HG03571 (cell line): Measurements from ENCODE around the gene RFT1.
"Not testable (repeated sequence)": the region's sequence is repeated elsewhere in the genome, so short reads cannot be mapped to it uniquely, and the experiment has no call there.

ENCODE experiments used
- ATAC-seq: cut with Tn5 transposase; IDR thresholded peaks from one replicate; pipeline ENCODE4 v1.9.1; 2021; ENCODE audit not compliant: unreplicated experiment

The RFT1 gene

DNA sequence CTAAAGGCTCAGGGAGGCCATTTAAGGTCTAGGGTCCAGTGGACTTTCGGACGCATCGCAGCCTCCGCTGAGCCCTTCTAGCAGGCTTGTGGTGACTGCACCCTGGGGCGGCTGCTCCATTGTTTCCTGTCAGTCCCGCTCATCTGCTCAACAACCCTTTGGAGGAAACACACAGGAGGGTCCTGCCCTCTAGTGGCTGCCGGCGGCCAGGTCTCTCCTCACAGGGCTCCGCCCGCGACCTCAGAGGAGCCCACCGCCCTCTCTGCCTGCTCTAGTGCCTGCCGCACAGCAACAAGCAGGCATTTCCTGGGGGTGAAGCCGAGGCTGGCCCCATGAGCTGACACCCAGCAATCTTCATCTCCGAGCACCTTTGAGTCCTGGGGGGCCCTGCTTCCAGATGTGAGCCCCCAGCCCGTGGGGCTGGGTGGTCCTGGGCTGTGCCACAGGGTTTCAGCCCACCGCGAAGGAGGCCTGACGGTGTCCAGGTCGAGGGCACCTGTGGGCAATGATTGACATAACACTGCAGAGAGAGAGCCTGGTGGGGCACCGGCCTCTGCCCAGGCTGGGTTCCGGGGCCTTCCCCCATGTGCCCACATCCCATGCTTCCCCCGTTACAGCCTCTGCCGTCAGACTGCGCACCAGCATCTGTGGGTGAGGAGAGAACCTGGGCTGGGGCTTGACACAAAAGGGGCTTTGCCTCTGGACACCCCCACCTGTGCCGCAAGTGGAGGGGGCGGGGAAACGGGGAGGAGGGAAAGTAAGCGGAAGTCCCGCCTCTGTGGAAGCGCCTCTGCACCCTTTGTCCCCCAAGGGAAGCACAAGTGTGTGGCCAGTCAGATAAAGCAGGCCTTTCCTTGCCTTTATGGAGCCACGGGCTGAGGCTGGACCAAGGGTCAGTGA lies 57.3 kb downstream of the RFT1 start:
- ATAC-seq, result peak; percentile 82

DNA sequence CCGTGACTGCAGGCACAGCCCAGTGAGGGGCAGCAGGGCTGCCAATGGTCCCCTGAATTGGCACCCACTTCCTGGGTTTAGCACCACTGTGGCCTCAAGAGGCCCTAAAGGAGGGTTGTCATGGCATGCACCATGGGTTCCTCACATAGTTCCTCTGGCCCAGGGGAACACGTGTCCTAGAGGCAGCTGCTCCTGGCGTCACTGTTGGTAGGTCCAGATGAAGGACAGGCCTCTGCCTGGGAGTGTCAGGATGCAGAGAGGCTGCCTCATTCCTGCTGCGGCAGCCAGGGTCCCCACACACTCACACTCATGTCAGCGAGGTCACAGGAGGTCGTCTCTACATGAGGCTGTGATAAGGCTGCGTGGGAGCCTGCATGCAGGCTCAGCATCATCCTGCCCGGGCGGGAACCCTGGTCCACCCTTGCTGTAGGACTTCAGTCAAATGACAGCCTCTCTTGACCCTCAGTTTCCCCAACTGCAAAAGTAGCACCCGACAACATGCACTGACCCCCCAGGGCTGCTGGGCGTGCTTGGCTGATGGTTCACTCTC lies 58.3 kb downstream of the RFT1 start:
- no peak for ATAC-seq

DNA sequence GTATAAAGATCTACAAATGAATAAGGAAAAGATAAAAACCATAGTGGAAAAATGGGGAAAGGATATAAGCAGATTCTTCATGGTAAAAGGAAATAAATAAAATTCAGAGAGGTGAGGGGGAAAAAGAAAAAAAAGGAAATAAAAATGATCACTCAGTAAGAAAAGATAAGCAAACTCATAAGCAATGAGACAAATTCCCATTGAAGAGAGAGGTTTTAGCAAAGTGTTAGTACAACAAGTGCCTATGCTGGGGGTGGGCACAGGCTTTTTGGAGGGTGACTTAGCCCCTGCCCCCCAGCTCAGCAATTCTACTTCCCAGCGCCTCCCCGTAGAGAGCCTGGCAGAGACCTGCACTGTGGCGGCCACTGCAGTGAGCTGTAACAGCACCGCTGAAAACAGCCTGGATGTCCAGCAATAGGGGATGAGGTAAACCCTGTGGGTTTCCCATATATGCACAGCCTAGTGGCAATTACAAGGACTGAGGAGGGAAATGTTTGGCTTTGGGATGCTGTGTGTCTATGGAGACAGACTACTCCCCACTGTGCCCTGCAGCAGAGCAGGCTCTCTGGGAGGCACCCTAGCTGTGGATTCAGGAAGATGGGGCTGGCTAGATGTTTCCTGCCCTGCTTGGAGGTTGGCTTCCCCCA lies 60.7 kb downstream of the RFT1 start:
- ATAC-seq, result no peak

- ATAC-seq, result no peak
Measured at GRCh38 chr3:53068176-53068575, 62.1 kb downstream of the RFT1 start.

DNA sequence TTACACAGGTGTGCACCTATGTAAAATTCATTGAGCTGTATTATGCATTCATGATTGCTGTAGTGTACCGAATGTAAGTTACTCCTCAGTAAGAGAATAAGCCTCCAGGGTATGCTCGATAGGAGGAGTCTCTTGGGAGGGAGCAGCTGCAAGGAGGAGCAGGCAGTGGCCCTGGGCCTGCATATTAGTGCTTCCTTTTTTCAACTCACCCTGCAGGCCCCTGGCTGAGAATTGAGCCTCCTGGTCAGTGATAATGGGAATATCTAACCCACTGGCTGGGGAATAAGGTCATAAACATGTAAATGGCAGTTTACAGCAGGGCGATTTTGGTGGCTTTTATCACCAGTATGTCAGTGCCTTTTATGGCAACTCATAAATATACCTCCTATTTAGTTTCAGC lies 62.7 kb downstream of the RFT1 start:
- ATAC-seq, result no peak

- no peak for ATAC-seq
Measured at GRCh38 chr3:53065841-53066480, 64.3 kb downstream of the RFT1 start.

DNA sequence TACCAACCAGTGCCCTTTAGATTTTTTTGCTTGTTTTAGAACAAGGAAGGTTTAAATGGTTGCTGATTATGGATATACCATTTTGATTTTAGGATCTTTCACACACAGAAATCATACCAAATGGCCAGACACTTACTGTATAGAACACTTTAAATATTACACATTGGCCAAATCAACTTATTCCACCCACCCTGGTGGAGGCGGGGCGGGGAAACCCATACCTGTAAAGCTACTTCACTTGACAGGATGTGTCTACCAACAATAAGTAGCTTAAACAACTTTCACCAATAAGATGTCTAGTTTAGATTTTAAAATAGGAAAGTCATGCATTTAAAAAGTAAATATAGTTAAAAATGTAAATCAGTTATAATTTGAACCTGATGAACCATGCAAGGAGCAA lies 67.3 kb downstream of the RFT1 start:
- ATAC-seq, result no peak

GRCh38 chr3:53056442-53056841 lies 73.8 kb downstream of the RFT1 start:
- ATAC-seq, result no peak

- not testable (repeated sequence) for ATAC-seq
Measured at GRCh38 chr3:53054233-53054632, 76.0 kb downstream of the RFT1 start.

DNA sequence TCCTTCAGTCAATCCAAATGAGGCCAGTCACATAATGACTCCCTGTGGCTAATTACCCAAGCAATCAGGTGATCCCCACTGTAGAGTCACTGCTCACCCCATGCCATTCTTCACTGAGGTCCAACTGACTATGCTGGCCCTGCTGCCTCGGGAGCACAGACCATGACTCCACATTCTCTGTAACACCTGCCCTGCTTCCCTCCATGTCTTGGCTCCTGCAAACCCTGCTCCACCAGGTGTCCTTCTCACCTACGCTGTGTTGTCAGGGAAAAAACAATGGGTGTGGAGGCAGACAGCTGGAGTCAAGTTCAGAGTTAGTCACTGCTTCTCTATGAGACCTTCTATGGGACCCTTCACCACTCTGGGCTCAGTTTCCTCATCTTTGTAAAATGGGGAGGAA lies 78.3 kb downstream of the RFT1 start:
- ATAC-seq, result no peak

- no peak for ATAC-seq
Measured at GRCh38 chr3:53049987-53050386, 80.2 kb downstream of the RFT1 start.

GRCh38 chr3:53046171-53047170 lies 83.8 kb downstream of the RFT1 start:
- ATAC-seq, result peak; percentile 30

DNA sequence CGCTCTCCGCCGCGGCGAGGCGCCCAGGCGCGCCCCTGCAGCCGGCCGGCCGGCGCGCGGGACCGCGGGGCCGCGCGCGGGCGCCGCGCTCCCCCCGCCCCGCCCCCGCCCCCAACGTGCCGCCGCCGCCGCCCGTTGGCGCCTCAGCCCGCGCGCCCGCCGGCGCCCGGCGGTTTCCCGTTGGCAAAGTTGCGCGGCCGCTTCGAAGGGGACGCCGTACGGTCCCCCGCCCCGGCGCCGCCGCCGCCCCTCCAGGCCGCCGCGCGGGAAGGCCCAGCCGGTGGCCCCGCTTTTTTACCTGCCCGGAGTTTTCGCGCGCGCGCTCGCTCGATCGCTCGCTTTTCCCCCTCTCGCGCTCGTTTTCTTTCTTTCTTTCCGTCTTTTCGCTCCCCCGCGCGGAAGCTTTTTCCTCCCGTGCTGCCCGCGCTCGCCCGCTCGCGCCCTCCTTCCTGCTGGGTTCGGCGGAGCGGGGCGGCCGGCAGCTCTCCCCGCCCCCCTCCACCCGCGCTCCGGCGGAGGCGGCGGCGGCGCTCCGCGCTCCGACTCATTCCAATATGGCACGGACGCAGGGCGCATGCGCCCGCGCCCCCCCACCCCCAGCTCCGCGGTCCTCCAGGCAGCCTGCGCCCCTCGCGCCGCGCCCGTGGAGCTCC lies 84.6 kb downstream of the RFT1 start, which contains the start of gene SFMBT1:
Gene SFMBT1 (minus strand): TSS at position 556 of the 653 bp plus-strand sequence. CDS start 76,945 bp downstream, outside the sequence.
- ATAC-seq, result peak; percentile 34

- ATAC-seq, result no peak
Measured at GRCh38 chr3:53044711-53045517, 85.3 kb downstream of the RFT1 start.

DNA sequence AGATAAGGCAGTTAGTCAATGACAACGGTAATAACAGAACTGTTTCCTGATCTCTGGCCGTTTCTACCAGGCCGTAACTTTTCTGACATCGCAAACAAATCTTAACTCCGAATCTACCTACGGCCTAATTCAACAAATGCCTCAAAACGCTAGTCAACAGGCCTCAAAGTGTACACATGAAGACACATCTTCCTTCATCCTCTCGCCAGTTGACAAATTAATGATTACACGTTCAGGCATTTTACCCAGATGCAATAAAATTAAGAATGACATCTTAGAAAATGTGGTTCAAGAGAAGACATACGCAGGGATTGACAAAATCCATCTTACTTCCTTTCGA lies 85.9 kb downstream of the RFT1 start:
- no peak for ATAC-seq

DNA sequence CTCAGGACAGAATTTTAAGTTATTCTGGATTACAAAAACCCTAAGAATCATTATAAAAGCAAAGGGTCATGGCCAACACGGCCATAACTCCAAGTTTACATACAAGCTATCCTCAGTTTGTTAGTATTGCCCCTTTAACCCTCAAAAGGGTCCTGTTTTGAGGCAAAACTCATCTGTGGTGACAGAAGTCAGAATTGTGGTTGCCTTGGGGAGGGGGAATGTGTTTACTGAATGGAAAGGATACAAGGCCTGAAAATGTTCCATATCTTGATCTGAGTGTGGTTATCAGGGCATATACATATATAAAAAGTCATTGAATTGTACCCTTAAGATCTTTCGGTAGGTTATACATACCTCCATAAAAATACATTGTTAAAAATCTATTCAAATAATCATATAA lies 86.5 kb downstream of the RFT1 start:
- no peak for ATAC-seq

- ATAC-seq, result no peak
Measured at GRCh38 chr3:53042651-53043050, 87.6 kb downstream of the RFT1 start.

GRCh38 chr3:53040351-53040820 lies 89.8 kb downstream of the RFT1 start:
- ATAC-seq, result no peak

DNA sequence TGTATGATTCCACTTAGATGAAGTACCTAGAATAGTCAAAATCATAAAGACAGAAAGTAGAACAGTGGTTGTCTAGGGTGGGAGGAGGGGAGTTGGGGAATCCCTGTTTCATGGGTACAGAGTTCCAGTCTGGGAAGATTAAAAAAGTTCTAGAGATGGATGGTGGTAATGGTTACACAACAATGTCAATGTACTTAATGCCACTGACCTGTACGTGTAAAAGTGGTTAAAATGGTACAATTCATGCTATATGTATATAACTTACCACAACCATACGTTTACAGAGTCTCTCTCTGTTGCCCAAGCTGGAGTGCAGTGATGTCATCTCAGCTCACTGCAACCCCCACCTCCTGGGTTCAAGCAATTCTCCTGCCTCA lies 90.9 kb downstream of the RFT1 start:
- ATAC-seq, result no peak
